Measurements from ENCODE around the gene GOSR2.

The GOSR2 gene

GRCh38 chr17:46894476-46895151, 28.3 kb upstream of the GOSR2 start:
- H3K36me3 ChIP-seq (ENCODE audit: control insufficient read depth, insufficient read depth, low read length), result no peaks in the 10 kb centered on the region
- H3K27ac ChIP-seq (ENCODE audit: low read depth, low read length), result 0 out of 2 replicates have a peak overlapping the region, but pooled peaks have one; percentile 14
- no peak overlapping the region for H3K9ac ChIP-seq (ENCODE audit: low read length)
- no peaks in the 10 kb centered on the region for H3K27me3 ChIP-seq (ENCODE audit: control insufficient read depth, insufficient read depth, low read length)
- no peak overlapping the region for H3K4me3 ChIP-seq (ENCODE audit: low read depth, low read length)
- no peaks in the 10 kb centered on the region; the same call in 1 of the 2 replicates for H3K9me3 ChIP-seq (ENCODE audit: control insufficient read depth, insufficient read depth, low read depth, low read length)
- H3K4me1 ChIP-seq (ENCODE audit: control insufficient read depth, insufficient read depth, low read length), result peaks cover 20% of the 10 kb centered on the region

GRCh38 chr17:46895171-46895570, 27.8 kb upstream of the GOSR2 start:
- Histone ChIP-seq H3K27ac (ENCODE audit: low read depth, low read length) (0 out of 2 replicates have a peak overlapping the region, but pooled peaks have one; percentile 14), H3K27me3 (ENCODE audit: control insufficient read depth, insufficient read depth, low read length) (no peaks in the 10 kb centered on the region), H3K9ac (ENCODE audit: low read length) (no peak overlapping the region), H3K4me3 (ENCODE audit: low read depth, low read length) (no peak overlapping the region), H3K9me3 (ENCODE audit: control insufficient read depth, insufficient read depth, low read depth, low read length) (no peaks in the 10 kb centered on the region; the same call in 1 of the 2 replicates), H3K4me1 (ENCODE audit: control insufficient read depth, insufficient read depth, low read length) (peaks cover 18% of the 10 kb centered on the region), H3K36me3 (ENCODE audit: control insufficient read depth, insufficient read depth, low read length) (no peaks in the 10 kb centered on the region)

GRCh38 chr17:46896991-46897390, 26.0 kb upstream of the GOSR2 start:
- no peaks in the 10 kb centered on the region for H3K27me3 ChIP-seq (ENCODE audit: control insufficient read depth, insufficient read depth, low read length)
- H3K27ac ChIP-seq (ENCODE audit: low read depth, low read length), result no peak overlapping the region
- H3K36me3 ChIP-seq (ENCODE audit: control insufficient read depth, insufficient read depth, low read length), result no peaks in the 10 kb centered on the region
- H3K4me3 ChIP-seq (ENCODE audit: low read depth, low read length), result no peak overlapping the region
- peaks cover 13% of the 10 kb centered on the region for H3K4me1 ChIP-seq (ENCODE audit: control insufficient read depth, insufficient read depth, low read length)
- no peak overlapping the region for H3K9ac ChIP-seq (ENCODE audit: low read length)
- H3K9me3 ChIP-seq (ENCODE audit: control insufficient read depth, insufficient read depth, low read depth, low read length), result no peaks in the 10 kb centered on the region; the same call in 1 of the 2 replicates

GRCh38 chr17:46898364-46898763, 24.6 kb upstream of the GOSR2 start:
- Histone ChIP-seq H3K36me3 (ENCODE audit: control insufficient read depth, insufficient read depth, low read length) (no peaks in the 10 kb centered on the region), H3K4me3 (ENCODE audit: low read depth, low read length) (no peak overlapping the region), H3K27me3 (ENCODE audit: control insufficient read depth, insufficient read depth, low read length) (no peaks in the 10 kb centered on the region), H3K9ac (ENCODE audit: low read length) (no peak overlapping the region), H3K4me1 (ENCODE audit: control insufficient read depth, insufficient read depth, low read length) (peaks cover 19% of the 10 kb centered on the region), H3K27ac (ENCODE audit: low read depth, low read length) (no peak overlapping the region), H3K9me3 (ENCODE audit: control insufficient read depth, insufficient read depth, low read depth, low read length) (no peaks in the 10 kb centered on the region; the same call in 1 of the 2 replicates)

GRCh38 chr17:46898860-46899259, 24.1 kb upstream of the GOSR2 start:
- H3K4me1 ChIP-seq (ENCODE audit: control insufficient read depth, insufficient read depth, low read length), result peaks cover 18% of the 10 kb centered on the region
- no peak overlapping the region for H3K27ac ChIP-seq (ENCODE audit: low read depth, low read length)
- no peaks in the 10 kb centered on the region for H3K36me3 ChIP-seq (ENCODE audit: control insufficient read depth, insufficient read depth, low read length)
- H3K4me3 ChIP-seq (ENCODE audit: low read depth, low read length), result no peak overlapping the region
- H3K9ac ChIP-seq (ENCODE audit: low read length), result no peak overlapping the region
- no peaks in the 10 kb centered on the region for H3K27me3 ChIP-seq (ENCODE audit: control insufficient read depth, insufficient read depth, low read length)
- H3K9me3 ChIP-seq (ENCODE audit: control insufficient read depth, insufficient read depth, low read depth, low read length), result no peaks in the 10 kb centered on the region; the same call in 1 of the 2 replicates

GRCh38 chr17:46901291-46901690, 21.7 kb upstream of the GOSR2 start:
- Histone ChIP-seq H3K9me3 (ENCODE audit: control insufficient read depth, insufficient read depth, low read depth, low read length) (no peaks in the 10 kb centered on the region; the same call in 1 of the 2 replicates), H3K4me3 (ENCODE audit: low read depth, low read length) (no peak overlapping the region), H3K4me1 (ENCODE audit: control insufficient read depth, insufficient read depth, low read length) (peaks cover 13% of the 10 kb centered on the region), H3K9ac (ENCODE audit: low read length) (no peak overlapping the region), H3K27me3 (ENCODE audit: control insufficient read depth, insufficient read depth, low read length) (no peaks in the 10 kb centered on the region), H3K36me3 (ENCODE audit: control insufficient read depth, insufficient read depth, low read length) (no peaks in the 10 kb centered on the region), H3K27ac (ENCODE audit: low read depth, low read length) (no peak overlapping the region)

GRCh38 chr17:46903762-46904672, 18.9 kb upstream of the GOSR2 start:
- H3K36me3 ChIP-seq (ENCODE audit: control insufficient read depth, insufficient read depth, low read length), result no peaks in the 10 kb centered on the region
- no peak overlapping the region for H3K9ac ChIP-seq (ENCODE audit: low read length)
- H3K9me3 ChIP-seq (ENCODE audit: control insufficient read depth, insufficient read depth, low read depth, low read length), result no peaks in the 10 kb centered on the region
- no peak overlapping the region for H3K4me3 ChIP-seq (ENCODE audit: low read depth, low read length)
- no peaks in the 10 kb centered on the region for H3K27me3 ChIP-seq (ENCODE audit: control insufficient read depth, insufficient read depth, low read length)
- no peak overlapping the region for H3K27ac ChIP-seq (ENCODE audit: low read depth, low read length)
- peaks cover 13% of the 10 kb centered on the region for H3K4me1 ChIP-seq (ENCODE audit: control insufficient read depth, insufficient read depth, low read length)

GRCh38 chr17:46908068-46908737, 14.8 kb upstream of the GOSR2 start:
- H3K27me3 ChIP-seq (ENCODE audit: control insufficient read depth, insufficient read depth, low read length), result 0 out of 2 replicates have a peak, but pooled peaks cover 3% of the 10 kb centered on the region
- H3K9ac ChIP-seq (ENCODE audit: low read length), result no peak overlapping the region
- H3K9me3 ChIP-seq (ENCODE audit: control insufficient read depth, insufficient read depth, low read depth, low read length), result no peaks in the 10 kb centered on the region
- no peak overlapping the region for H3K27ac ChIP-seq (ENCODE audit: low read depth, low read length)
- H3K36me3 ChIP-seq (ENCODE audit: control insufficient read depth, insufficient read depth, low read length), result no peaks in the 10 kb centered on the region
- peaks cover 10% of the 10 kb centered on the region for H3K4me1 ChIP-seq (ENCODE audit: control insufficient read depth, insufficient read depth, low read length)
- no peak overlapping the region for H3K4me3 ChIP-seq (ENCODE audit: low read depth, low read length)

- no peak overlapping the region for H3K27ac ChIP-seq (ENCODE audit: low read depth, low read length)
- no peak overlapping the region for H3K9ac ChIP-seq (ENCODE audit: low read length)
- H3K36me3 ChIP-seq (ENCODE audit: control insufficient read depth, insufficient read depth, low read length), result no peaks in the 10 kb centered on the region
- no peak overlapping the region for H3K4me3 ChIP-seq (ENCODE audit: low read depth, low read length)
- H3K27me3 ChIP-seq (ENCODE audit: control insufficient read depth, insufficient read depth, low read length), result 0 out of 2 replicates have a peak, but pooled peaks cover 3% of the 10 kb centered on the region
- H3K4me1 ChIP-seq (ENCODE audit: control insufficient read depth, insufficient read depth, low read length), result peaks cover 10% of the 10 kb centered on the region
- no peaks in the 10 kb centered on the region for H3K9me3 ChIP-seq (ENCODE audit: control insufficient read depth, insufficient read depth, low read depth, low read length)
These were observed 12.6 kb upstream of the GOSR2 start for GRCh38 chr17:46910179-46910927.

GRCh38 chr17:46911311-46911710, 11.6 kb upstream of the GOSR2 start:
- Histone ChIP-seq H3K9me3 (ENCODE audit: control insufficient read depth, insufficient read depth, low read depth, low read length) (no peaks in the 10 kb centered on the region), H3K27ac (ENCODE audit: low read depth, low read length) (no peak overlapping the region), H3K36me3 (ENCODE audit: control insufficient read depth, insufficient read depth, low read length) (no peaks in the 10 kb centered on the region), H3K27me3 (ENCODE audit: control insufficient read depth, insufficient read depth, low read length) (0 out of 2 replicates have a peak, but pooled peaks cover 3% of the 10 kb centered on the region), H3K4me1 (ENCODE audit: control insufficient read depth, insufficient read depth, low read length) (peaks cover 3% of the 10 kb centered on the region; the same call in 1 of the 2 replicates), H3K4me3 (ENCODE audit: low read depth, low read length) (no peak overlapping the region), H3K9ac (ENCODE audit: low read length) (no peak overlapping the region)
